ENCODE data around the gene TAB2. TPM values are rescaled to one million over a fixed set of nuclear protein-coding genes. Genes with fewer than 3 reads are reported as not detected.

Gene TAB2
- total RNA-seq, 1 donor from 2014 or later, result 20.5 TPM

DNA sequence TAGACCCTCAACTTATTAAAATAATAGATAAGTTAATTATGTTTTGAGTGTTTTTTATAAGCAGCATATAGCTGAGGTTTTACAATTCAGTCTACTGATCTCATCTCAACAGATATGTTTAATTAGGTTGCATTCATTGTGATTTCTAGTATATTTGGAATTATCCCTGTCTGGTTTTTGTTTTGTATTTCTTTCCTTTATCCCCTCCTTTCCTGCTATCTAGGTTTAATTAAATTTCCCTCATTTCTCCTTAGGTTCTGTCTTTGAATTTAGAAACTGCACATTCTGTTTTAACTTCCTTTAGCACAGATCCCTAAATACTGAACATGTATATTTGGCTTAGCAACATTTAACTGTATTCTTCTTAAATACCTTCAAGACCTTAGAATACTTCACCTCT lies 77.7 kb downstream of the TAB2 start:
- no peak for FAIRE-seq
- H3K36me3 ChIP-seq (ENCODE audit: control insufficient read depth, insufficient read depth, low read length), result peaks cover 4% of the 10 kb centered on the region
- TF ChIP-seq, protein P1, sequence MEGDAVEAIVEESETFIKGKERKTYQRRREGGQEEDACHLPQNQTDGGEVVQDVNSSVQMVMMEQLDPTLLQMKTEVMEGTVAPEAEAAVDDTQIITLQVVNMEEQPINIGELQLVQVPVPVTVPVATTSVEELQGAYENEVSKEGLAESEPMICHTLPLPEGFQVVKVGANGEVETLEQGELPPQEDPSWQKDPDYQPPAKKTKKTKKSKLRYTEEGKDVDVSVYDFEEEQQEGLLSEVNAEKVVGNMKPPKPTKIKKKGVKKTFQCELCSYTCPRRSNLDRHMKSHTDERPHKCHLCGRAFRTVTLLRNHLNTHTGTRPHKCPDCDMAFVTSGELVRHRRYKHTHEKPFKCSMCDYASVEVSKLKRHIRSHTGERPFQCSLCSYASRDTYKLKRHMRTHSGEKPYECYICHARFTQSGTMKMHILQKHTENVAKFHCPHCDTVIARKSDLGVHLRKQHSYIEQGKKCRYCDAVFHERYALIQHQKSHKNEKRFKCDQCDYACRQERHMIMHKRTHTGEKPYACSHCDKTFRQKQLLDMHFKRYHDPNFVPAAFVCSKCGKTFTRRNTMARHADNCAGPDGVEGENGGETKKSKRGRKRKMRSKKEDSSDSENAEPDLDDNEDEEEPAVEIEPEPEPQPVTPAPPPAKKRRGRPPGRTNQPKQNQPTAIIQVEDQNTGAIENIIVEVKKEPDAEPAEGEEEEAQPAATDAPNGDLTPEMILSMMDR (IDR thresholded peaks at IDR 0.05; ENCODE audit: insufficient read depth, low read length, severe bottlenecking), result no peak

DNA sequence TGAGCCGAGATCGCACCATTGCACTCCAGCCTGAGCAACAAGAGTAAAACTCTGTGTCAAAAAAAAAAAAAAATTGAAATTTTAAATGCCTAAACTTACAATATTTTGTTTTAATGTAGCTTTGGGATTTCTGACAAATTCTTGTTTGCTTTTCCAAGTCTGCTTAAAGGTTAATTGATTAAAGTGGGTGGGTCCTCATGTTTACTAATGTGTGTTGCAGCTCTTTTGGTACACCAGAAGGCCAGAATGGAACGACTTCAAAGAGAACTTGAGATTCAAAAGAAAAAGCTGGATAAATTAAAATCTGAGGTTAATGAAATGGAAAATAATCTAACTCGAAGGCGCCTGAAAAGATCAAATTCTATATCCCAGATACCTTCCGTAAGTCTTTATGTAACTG lies 79.9 kb downstream of the TAB2 start:
- no peak for DNase-seq (ENCODE audit: low read depth)
- Histone ChIP-seq H3K4me3 (ENCODE audit: low read depth, low read length) (no peak overlapping the region), H3K27me3 (ENCODE audit: control insufficient read depth, insufficient read depth, low read length) (no peaks in the 10 kb centered on the region), H3K36me3 (ENCODE audit: control insufficient read depth, insufficient read depth, low read length) (peaks cover 7% of the 10 kb centered on the region)
- TF ChIP-seq, protein P1 (IDR thresholded peaks at IDR 0.05; ENCODE audit: insufficient read depth, low read length, severe bottlenecking), result no peak
- no peak for FAIRE-seq

More for the DNA sequence above, 77.7 kb downstream of the TAB2 start:
- Histone ChIP-seq H3K4me3 (ENCODE audit: low read depth, low read length) (no peak overlapping the region), H3K27me3 (ENCODE audit: control insufficient read depth, insufficient read depth, low read length) (no peaks in the 10 kb centered on the region)
- no peak for DNase-seq (ENCODE audit: low read depth)

DNA sequence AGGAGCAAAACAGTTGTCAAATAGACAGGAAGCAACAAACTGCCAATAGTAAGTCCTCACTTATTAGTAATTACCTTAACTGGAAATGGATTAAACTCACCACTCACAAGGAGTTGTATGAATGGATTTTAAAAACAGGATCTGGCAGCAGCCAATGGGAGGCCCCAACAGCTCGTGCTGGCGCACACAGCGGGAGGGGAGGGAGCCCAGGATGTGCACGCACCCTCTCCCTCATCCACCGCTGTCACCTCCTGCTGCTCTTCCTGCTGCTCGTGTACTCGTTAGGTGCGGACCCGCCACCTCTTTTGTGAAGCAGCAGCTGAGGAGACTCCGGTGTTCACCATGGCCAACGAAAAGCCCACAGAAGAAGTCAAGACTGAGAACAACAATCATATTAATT lies 82.5 kb downstream of the TAB2 start, which contains the start of gene SUMO4:
TSS of gene SUMO4 (plus strand) at position 213 of the 400 bp plus-strand sequence. CDS start at position 343, 130 bp downstream.
- Histone ChIP-seq H3K36me3 (ENCODE audit: control insufficient read depth, insufficient read depth, low read length) (peaks cover 7% of the 10 kb centered on the region), H3K4me3 (ENCODE audit: low read depth, low read length) (no peak within 1 kb of the TSS), H3K27me3 (ENCODE audit: control insufficient read depth, insufficient read depth, low read length) (no peaks in the 10 kb centered on the region)
- TF ChIP-seq, protein P1 (IDR thresholded peaks at IDR 0.05; ENCODE audit: insufficient read depth, low read length, severe bottlenecking), result no peak
- FAIRE-seq (no peak), DNase-seq (ENCODE audit: low read depth) (no peak)

DNA sequence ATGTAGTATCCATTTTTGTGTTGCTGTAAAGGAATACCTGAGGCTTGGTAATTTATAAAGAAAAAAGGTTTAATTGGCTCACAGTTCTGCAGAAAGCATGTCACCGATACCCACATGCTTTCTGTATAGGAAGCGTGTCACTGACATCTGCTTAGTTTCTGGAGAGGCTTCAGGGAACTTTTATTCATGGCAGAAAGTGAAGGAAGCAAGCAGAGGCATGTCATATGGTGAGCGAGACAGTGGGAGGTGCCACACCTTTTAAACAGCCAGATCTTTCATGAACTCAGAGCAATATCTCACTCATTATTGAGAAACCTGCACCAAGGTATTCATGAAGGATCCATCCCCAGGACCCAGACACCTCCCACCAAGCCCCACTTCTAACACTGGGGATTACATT lies 86.0 kb downstream of the TAB2 start:
- FAIRE-seq, result no peak
- Histone ChIP-seq H3K36me3 (ENCODE audit: control insufficient read depth, insufficient read depth, low read length) (peaks cover 5% of the 10 kb centered on the region), H3K4me3 (ENCODE audit: low read depth, low read length) (no peak overlapping the region), H3K27me3 (ENCODE audit: control insufficient read depth, insufficient read depth, low read length) (no peaks in the 10 kb centered on the region)
- DNase-seq (ENCODE audit: low read depth), result peak; percentile 82
- TF ChIP-seq, protein P1 (IDR thresholded peaks at IDR 0.05; ENCODE audit: insufficient read depth, low read length, severe bottlenecking), result no peak

DNA sequence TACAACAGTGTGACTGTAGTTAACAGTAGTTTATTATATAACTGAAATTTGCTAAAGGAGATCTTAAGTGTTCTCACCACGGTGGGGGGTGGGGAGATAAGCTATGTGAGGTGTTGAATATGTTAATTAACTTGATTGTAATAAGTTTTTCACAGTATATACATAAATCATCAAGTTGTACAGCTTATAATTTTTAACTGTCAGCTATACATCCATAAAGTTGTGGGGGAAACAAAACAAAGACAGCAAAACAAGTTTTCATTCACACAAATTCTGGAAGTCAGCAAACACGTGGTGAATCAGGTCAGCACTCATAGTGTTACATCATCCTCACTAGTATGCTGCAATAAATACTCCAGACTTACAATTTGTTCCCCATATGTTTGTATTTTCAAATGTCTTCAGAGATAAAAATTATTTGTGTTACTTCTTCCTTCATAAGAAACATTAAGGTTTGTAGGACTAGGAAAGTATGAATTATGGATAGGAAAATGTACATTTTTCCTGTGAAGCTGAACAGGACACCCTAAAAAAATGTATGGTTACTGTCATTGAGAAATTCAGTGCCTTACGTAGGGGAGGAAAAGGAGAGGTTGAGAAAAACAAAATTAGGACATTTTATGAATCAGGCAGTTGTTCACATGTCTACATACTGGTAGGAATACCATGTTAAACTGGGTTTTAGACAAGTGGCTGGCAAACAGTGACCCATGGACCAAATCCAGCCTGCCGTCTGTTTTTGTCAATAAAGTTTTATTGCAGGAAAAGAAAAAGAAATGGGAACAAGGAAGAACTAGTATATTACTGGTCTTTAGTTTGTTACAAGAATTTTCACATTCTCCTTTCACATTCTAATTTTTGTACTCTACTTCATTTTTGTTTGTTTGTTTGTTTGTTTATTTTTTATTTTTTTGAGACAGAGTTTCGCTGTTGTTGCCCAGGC lies 88.6 kb downstream of the TAB2 start:
- FAIRE-seq (no peak), DNase-seq (ENCODE audit: low read depth) (peak; percentile 43)
- TF ChIP-seq, protein P1 (IDR thresholded peaks at IDR 0.05; ENCODE audit: insufficient read depth, low read length, severe bottlenecking), result no peak
- peaks cover 3% of the 10 kb centered on the region for H3K36me3 ChIP-seq (ENCODE audit: control insufficient read depth, insufficient read depth, low read length)
- H3K4me3 ChIP-seq (ENCODE audit: low read depth, low read length), result no peak overlapping the region
- H3K27me3 ChIP-seq (ENCODE audit: control insufficient read depth, insufficient read depth, low read length), result no peaks in the 10 kb centered on the region

Measured in bronchial epithelial cell (primary cell).